22Rv1 (cell line): ENCODE data around the gene TAF3.
"Not testable (repeated sequence)": the region's sequence is repeated elsewhere in the genome, so short reads cannot be mapped to it uniquely, and the experiment has no call there.

Source experiments
- H3K27ac ChIP-seq: fragments of 450-650 bp; 2 replicates; pipeline ENCODE4 v1.5.1; 2017
- ZFX ChIP-seq: fragments of 450-650 bp; IDR thresholded peaks from 2 replicates; pipeline ENCODE4 v1.6.1; 2017; ENCODE audit warnings: antibody characterized with exemption, borderline replicate concordance
- TF ChIP-seq, protein P1 (sequence below): fragments of 450-650 bp; IDR thresholded peaks from 2 replicates; pipeline ENCODE4 v1.5.1; 2017; ENCODE audit warnings: mild to moderate bottlenecking

TAF3 gene

DNA sequence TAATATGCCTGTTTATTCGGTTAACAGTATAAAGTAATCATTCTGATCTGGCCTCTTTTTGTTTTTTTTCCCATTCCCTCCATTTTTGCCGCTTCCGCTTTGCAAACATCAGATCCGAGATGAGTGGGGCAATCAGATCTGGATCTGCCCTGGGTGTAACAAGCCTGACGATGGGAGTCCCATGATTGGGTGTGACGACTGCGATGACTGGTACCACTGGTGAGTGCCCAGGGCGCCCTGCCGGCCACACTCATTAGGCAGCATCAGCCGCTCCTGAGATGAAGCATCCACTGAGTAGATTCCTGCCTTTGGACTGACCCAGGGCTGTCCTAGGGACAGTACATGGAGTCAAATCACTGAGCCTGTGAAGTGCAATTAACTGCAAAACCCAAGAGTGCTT lies 195.3 kb downstream of the TAF3 start:
- TF ChIP-seq, protein P1, sequence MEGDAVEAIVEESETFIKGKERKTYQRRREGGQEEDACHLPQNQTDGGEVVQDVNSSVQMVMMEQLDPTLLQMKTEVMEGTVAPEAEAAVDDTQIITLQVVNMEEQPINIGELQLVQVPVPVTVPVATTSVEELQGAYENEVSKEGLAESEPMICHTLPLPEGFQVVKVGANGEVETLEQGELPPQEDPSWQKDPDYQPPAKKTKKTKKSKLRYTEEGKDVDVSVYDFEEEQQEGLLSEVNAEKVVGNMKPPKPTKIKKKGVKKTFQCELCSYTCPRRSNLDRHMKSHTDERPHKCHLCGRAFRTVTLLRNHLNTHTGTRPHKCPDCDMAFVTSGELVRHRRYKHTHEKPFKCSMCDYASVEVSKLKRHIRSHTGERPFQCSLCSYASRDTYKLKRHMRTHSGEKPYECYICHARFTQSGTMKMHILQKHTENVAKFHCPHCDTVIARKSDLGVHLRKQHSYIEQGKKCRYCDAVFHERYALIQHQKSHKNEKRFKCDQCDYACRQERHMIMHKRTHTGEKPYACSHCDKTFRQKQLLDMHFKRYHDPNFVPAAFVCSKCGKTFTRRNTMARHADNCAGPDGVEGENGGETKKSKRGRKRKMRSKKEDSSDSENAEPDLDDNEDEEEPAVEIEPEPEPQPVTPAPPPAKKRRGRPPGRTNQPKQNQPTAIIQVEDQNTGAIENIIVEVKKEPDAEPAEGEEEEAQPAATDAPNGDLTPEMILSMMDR = no peak
- TF ChIP-seq ZFX = no peak
- peak overlapping the region; percentile 88 for H3K27ac ChIP-seq

DNA sequence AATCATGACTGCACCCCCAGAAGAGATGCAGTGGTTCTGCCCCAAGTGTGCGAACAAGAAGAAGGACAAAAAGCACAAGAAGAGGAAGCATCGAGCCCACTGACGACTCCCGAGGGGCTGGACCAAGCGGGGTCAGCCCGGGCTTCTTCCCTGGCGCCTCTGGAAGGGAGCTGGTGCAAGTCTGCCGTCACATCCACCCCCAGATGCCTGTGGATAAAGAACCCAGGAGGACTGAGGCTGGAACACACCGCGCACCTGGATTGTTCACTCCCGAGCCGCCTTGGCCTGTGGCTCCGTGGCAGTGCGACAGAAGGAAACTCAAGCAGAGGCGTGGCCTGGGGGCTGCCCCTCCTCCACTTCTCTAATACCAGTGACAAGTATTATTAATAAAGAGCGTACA lies 196.3 kb downstream of the TAF3 start:
- TF ChIP-seq ZFX = no peak
- TF ChIP-seq, protein P1 = no peak
- H3K27ac ChIP-seq = peak overlapping the region; percentile 88

DNA sequence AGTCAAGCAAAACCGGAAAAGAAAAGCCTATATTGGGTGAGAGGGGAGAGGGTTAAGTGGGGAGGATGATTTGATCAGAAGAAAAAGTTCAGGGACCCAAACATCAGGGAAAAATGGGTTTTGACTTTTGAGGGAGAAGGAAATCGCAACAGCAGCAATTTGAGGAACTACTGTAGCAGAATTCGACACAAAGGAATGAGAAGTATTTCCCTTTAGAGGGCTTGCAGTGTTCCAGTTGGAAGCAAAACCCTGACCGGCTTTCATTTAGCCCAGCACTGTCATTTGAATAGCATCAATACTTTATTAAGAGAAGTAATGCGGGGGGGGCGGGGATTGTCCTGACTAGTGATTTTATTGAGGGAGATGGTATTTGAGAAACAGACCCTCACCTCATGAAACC lies 199.0 kb downstream of the TAF3 start:
- no peak overlapping the region for H3K27ac ChIP-seq
- TF ChIP-seq, protein P1 = no peak
- no peak for TF ChIP-seq ZFX

DNA sequence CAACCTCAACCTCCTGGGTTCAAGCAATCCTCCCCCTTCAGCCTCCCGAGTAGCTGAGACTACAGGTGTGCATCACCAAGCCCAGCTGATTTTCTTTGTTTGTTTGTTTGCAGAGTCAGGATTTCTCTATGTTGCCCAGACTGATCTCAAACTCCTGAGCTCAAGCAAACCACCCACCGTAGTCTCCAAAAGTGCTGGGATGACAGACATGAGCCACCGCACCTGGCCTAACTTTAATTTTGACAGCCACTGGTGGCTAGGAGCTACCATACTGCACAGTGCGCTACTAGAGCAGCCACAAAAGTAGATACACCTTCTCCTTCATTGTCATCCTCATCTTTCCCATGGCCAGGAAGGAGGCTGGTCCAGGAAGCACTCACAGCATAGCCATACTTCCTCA lies 205.0 kb downstream of the TAF3 start:
- no peak for TF ChIP-seq ZFX
- TF ChIP-seq, protein P1 = no peak
- H3K27ac ChIP-seq = no peak overlapping the region

DNA sequence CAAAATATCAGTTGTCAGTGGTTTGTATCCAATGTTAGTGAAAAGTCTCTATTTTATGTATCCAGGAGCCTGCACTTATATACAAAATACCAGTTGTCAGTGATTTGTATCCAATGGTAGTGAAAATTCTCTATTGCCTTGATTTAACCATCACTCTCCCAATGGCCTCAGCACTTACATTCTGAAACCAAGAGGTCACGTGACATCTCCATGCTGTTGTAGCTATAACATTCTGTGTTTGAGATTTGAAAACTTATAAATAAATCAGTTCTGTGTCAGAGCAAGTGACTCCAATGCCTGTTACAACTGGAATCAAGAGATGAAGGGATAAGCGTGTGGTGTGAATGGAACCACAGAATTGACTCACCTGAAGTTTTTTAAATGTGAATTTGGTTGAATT lies 205.5 kb downstream of the TAF3 start:
- TF ChIP-seq ZFX = no peak
- TF ChIP-seq, protein P1 = no peak
- H3K27ac ChIP-seq = no peak overlapping the region

GRCh38 chr10:8026349-8027259 lies 208.3 kb downstream of the TAF3 start:
- TF ChIP-seq, protein P1 = no peak
- TF ChIP-seq ZFX = no peak

GRCh38 chr10:8031211-8031610 lies 212.9 kb downstream of the TAF3 start:
- not testable (repeated sequence) for H3K27ac ChIP-seq

More at GRCh38 chr10:8026349-8027259, 208.3 kb downstream of the TAF3 start:
- no peak overlapping the region for H3K27ac ChIP-seq
